KOPT-K1 (cell line): Measurements from ENCODE around the gene HIVEP1.

Source experiments
- H3K27ac ChIP-seq: fragments of 200-600 bp; sonication (generic); 2 replicates; pipeline ENCODE4 v1.5.1; 2016; ENCODE audit warnings: antibody characterized with exemption, mild to moderate bottlenecking, low read depth, low read length; ENCODE audit not compliant: poor library complexity, severe bottlenecking
- H3K36me3 ChIP-seq: fragments of 200-600 bp; sonication (generic); 2 replicates; pipeline ENCODE4 v1.5.1; 2017; ENCODE audit warnings: antibody characterized with exemption, mild to moderate bottlenecking, low read length, moderate library complexity; ENCODE audit not compliant: insufficient read depth
- H3K9me3 ChIP-seq: fragments of 200-600 bp; sonication (generic); 2 replicates; pipeline ENCODE4 v1.5.1; 2017; ENCODE audit warnings: antibody characterized with exemption, low read length, mild to moderate bottlenecking; ENCODE audit not compliant: insufficient read depth, poor library complexity, severe bottlenecking

HIVEP1 gene

DNA sequence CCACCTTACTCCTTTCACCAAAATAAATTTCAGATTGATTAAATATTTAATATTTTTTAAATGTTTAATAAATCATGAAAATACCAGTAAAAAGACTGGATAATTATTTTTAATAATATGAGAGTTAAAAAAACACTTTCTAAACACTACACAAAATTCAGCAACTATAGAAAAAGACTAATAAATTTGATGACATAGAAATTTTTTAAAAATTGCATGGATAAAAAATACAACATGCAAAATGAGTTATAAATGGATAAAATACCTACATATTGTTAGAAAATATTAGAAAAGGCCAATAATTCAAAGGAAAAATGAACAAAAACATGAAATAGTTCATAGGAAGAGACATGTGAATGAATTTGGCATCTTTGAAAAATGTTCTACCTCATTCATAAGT lies 177.0 kb downstream of the HIVEP1 start:
- no peaks in the 10 kb centered on the region for H3K36me3 ChIP-seq
- no peaks in the 10 kb centered on the region for H3K9me3 ChIP-seq
- no peak overlapping the region for H3K27ac ChIP-seq

DNA sequence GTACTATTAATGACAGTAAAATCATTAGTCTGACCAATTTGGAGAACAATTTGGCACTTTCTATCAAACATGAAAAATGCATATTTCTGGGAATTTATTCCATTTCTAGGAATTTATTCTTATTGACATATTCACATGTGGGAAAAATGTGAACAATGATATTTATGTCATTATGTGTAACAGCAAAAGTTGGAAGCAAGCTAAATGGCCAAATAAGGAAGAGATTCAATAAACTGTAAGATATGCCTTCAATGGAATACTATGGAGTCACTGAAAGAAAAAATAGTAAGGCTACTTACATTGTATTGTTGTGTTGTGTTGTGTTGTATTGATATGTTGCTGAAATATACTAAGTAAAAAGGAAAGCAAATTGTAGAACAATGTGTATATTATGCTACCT lies 177.5 kb downstream of the HIVEP1 start:
- no peaks in the 10 kb centered on the region for H3K36me3 ChIP-seq
- no peak overlapping the region for H3K27ac ChIP-seq
- H3K9me3 ChIP-seq: no peaks in the 10 kb centered on the region

DNA sequence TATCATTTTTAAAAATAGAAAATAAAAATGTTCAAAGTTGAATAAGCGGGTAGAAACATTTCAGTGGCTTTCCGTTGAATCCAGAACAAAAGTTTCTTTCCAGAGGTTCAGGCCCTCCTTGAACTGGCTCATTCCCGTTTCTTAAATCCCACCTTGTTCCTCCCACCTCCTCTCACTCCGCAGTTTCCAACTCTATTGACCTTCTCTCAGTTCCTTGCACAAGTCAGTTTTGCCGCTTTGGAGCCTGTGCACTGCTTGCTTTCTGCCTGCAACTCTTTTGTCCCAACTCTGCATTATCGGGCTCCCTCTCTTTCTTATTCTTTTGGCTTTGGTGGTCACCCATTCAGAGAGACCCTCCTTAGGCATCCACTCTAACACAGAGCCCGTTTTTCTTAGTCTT lies 178.1 kb downstream of the HIVEP1 start:
- no peaks in the 10 kb centered on the region for H3K9me3 ChIP-seq
- H3K27ac ChIP-seq: no peak overlapping the region
- no peaks in the 10 kb centered on the region for H3K36me3 ChIP-seq

DNA sequence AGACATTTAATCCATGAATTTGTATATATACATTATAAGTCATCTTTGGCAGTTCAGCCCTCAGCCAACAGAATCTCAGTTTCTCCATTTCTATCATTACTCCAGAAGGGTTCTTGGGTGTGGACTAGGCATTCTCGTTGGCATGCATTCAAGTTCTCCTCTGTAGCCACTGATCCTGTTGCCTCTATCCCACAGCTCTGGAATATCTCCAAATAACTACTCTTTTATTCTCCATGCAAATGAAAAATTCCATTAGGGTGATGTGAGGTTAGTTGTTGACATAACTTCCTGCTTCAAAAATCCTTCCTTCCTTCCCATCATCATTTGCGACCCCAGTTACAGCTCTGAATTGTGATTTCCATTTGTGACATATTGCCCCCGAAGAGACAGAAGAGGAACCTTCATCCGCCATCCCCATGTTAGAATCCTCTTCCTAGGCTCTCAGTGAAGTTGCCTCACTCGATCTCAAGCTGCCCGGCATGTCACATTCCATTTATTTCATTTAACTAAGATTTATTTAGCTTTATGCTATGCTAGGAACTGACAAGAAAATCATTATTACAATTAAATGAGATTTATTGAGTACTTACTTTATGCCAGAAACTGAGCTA lies 184.3 kb downstream of the HIVEP1 start:
- H3K9me3 ChIP-seq: no peaks in the 10 kb centered on the region
- H3K27ac ChIP-seq: no peak overlapping the region
- no peaks in the 10 kb centered on the region for H3K36me3 ChIP-seq

DNA sequence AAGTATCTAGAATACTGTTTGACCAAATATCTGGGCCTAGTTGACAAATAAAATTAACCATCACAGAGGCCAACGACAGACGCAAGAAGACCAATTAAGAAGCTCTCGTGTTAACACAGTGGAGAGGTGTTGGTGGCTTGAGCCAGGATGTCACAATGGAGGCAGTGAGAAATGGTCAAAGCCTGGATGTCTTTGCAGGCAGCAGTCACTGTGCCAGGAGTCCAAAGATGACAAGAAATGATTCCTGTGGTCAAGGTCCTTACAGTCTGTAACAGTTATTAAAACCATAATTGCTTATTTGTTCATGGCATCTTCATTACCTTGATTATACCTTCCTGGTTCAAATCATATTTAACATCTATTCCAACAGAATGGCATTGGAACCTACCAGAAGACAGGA lies 186.7 kb downstream of the HIVEP1 start:
- H3K36me3 ChIP-seq: no peaks in the 10 kb centered on the region
- no peak overlapping the region for H3K27ac ChIP-seq
- no peaks in the 10 kb centered on the region for H3K9me3 ChIP-seq

DNA sequence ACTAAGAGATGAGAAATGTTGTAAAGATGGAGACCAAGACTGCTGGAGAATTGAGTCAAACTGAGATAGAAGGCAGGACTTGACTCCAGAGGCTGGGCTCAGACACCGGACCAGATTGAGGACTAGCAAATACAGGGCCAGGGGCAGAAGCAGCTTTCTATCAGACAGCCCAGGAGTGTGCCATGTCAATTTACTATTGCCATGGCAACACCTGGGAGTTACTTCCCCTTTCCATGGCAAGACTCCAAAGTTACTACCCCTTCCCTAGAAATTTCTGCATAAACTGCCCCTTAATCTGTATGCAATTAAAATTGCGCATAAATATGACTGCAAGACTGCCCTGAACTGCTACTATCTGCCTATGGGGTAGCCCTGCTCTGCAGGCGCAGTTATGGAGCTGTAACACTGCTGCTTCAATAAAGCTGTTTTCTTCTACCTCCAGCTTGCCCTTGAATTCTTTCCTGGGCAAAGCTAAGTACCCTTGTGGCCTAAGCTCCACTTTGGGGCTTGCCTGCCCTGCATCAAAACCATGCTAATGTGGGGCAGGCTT lies 188.0 kb downstream of the HIVEP1 start:
- Histone ChIP-seq H3K9me3 (no peaks in the 10 kb centered on the region), H3K36me3 (no peaks in the 10 kb centered on the region), H3K27ac (no peak overlapping the region)

DNA sequence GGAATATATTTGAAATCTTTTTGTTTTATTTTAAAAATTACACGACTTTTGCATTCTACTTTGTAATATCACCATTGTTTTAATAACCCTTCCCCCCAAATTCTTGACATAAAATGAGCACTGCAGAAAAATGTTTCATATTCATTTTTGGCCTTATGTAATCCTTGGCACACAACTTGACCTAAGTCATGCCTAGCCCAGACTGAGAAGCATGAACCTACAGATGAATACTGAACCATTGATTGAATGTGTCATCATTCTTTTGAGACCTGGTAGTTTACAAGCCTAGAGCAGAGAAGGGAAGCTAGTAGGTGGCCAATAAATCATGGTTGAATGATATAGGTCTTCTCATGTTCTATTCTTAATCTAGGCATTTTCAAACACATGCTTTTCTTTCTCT lies 188.6 kb downstream of the HIVEP1 start:
- Histone ChIP-seq H3K9me3 (no peaks in the 10 kb centered on the region), H3K27ac (no peak overlapping the region), H3K36me3 (no peaks in the 10 kb centered on the region)

DNA sequence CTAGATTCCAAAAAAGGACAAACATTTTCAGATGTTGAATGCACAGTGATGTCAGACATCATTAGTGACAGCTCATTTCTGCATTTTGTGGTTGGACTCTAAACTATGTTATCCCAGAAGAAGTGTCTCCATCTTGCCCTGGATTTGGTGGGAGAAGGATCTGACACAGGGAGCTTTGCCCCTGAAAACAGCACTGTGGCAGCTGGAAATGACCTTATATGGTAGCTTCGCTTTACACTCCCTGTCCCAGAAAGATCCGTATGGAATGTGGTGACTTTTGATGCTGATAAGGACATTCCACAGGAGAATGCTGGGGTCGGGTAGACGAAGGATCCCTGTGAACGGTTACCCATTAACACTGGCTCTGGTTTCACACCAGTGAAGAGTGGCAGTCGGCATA lies 190.9 kb downstream of the HIVEP1 start:
- Histone ChIP-seq H3K36me3 (no peaks in the 10 kb centered on the region), H3K9me3 (no peaks in the 10 kb centered on the region), H3K27ac (no peak overlapping the region)

DNA sequence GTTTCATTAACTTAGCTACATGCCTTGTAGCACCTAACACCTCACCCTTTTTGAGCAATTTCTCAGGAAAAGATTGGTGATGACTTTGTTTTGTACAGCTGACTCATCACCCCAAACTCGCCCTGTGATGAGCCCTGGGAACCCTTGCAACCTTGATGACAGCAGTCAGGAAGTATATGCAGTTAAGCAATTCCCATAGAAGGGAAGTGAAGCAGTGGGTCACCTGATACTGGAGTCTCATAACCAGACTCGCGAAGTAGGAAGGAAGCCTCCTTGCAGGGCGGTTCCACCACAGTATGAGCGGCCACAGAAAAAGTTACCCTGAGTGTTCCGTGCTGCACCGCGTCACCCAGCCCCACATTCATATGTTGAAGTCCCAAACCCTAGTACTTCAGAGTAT lies 196.1 kb downstream of the HIVEP1 start:
- H3K9me3 ChIP-seq: no peaks in the 10 kb centered on the region
- H3K36me3 ChIP-seq: no peaks in the 10 kb centered on the region
- H3K27ac ChIP-seq: no peak overlapping the region

DNA sequence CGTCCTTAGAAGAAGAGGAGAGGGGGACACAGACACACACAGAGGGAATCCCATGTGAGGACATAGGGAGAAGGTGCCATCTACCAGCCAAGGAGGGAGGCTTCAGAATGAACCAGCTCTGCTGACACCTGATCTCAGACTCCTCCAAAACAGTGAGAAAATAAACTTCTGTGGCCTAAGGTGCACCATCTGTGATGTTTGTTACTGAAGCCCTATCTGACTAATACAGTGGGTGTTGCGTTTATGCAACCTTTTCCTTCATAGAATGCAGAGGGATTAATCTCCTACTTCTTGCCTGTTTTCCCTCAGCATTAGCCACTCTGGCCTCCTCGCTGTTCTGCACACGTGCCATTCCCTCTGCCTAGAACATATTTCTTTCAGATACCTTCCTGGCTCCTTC lies 196.6 kb downstream of the HIVEP1 start:
- no peak overlapping the region for H3K27ac ChIP-seq
- H3K36me3 ChIP-seq: no peaks in the 10 kb centered on the region
- no peaks in the 10 kb centered on the region for H3K9me3 ChIP-seq
